GM23338 (cell line): Measurements from ENCODE around the gene SCYGR2. TPM values are rescaled to one million over a fixed set of nuclear protein-coding genes. Genes with fewer than 3 reads are reported as not detected.
A peak's percentile ranks its signal among the peaks of the same experiment; 100 is the strongest.

Source experiments
- ATAC-seq: fragments of 200-7000 bp; cut with Tn5 transposase; 3 replicates; pipeline ENCODE4 v1.9.1; 2020
- DNase-seq: peaks from one replicate; pipeline ENCODE4 v3.0.0-alpha.2; 2015; ENCODE audit warnings: low spot score
- H2AFZ ChIP-seq: fragments of 200-600 bp; sonication (generic); 2 replicates; pipeline ENCODE4 v1.8.0; 2016; ENCODE audit warnings: antibody characterized with exemption, mild to moderate bottlenecking, moderate library complexity
- H3F3A ChIP-seq: fragments of 200-600 bp; sonication (generic); replicated peaks from 2 replicates; pipeline ENCODE4 v1.8.0; 2017; ENCODE audit warnings: antibody characterized with exemption, mixed run types, low read depth
- H3K27ac ChIP-seq: fragments of 200-600 bp; sonication (generic); 2 replicates; pipeline ENCODE4 v1.6.1; 2016; ENCODE audit warnings: low read depth
- H3K27me3 ChIP-seq: fragments of 200-600 bp; sonication (generic); 2 replicates; pipeline ENCODE4 v1.8.0; 2016; ENCODE audit warnings: mild to moderate bottlenecking, mixed run types, moderate library complexity; ENCODE audit not compliant: insufficient read depth
- H3K36me3 ChIP-seq: fragments of 200-600 bp; sonication (generic); 2 replicates; pipeline ENCODE4 v1.8.0; 2016; ENCODE audit warnings: mild to moderate bottlenecking; ENCODE audit not compliant: insufficient read depth
- H3K4me1 ChIP-seq: fragments of 200-600 bp; sonication (generic); 2 replicates; pipeline ENCODE4 v1.8.0; 2016; ENCODE audit warnings: mild to moderate bottlenecking, moderate library complexity; ENCODE audit not compliant: insufficient read depth
- H3K4me2 ChIP-seq: fragments of 200-600 bp; sonication (generic); 2 replicates; pipeline ENCODE4 v1.7.1; 2017; ENCODE audit warnings: mixed run types
- H3K4me3 ChIP-seq: fragments of 200-600 bp; sonication (generic); 2 replicates; pipeline ENCODE4 v1.6.1; 2016; ENCODE audit warnings: mixed run types
- H3K79me2 ChIP-seq: fragments of 200-600 bp; sonication (generic); replicated peaks from 2 replicates; pipeline ENCODE4 v1.8.0; 2017; ENCODE audit warnings: mild to moderate bottlenecking; ENCODE audit not compliant: insufficient read depth
- H3K9me2 ChIP-seq: fragments of 200-600 bp; sonication (generic); 2 replicates; pipeline ENCODE4 v1.8.0; 2017; ENCODE audit not compliant: insufficient read depth
- H4K20me1 ChIP-seq: fragments of 200-600 bp; sonication (generic); replicated peaks from 2 replicates; pipeline ENCODE4 v1.8.0; 2017; ENCODE audit warnings: mild to moderate bottlenecking; ENCODE audit not compliant: insufficient read depth
- H3K27ac Mint-ChIP-seq: 2 replicates; pipeline ENCODE4 v1.8.0; 2020; ENCODE audit warnings: inconsistent platforms, mild to moderate bottlenecking, moderate library complexity, mixed read lengths
- H3K27me3 Mint-ChIP-seq: 3 replicates; pipeline ENCODE4 v1.8.0; 2022; ENCODE audit warnings: low read depth, mild to moderate bottlenecking, moderate library complexity, mixed read lengths, inconsistent platforms; ENCODE audit not compliant: insufficient read depth, poor library complexity
- H3K36me3 Mint-ChIP-seq: 3 replicates; pipeline ENCODE4 v1.8.0; 2021; ENCODE audit warnings: low read depth, mild to moderate bottlenecking, inconsistent platforms, moderate library complexity, mixed read lengths
- H3K4me1 Mint-ChIP-seq: 3 replicates; pipeline ENCODE4 v1.8.0; 2020; ENCODE audit warnings: mild to moderate bottlenecking, inconsistent platforms, mixed read lengths
- H3K4me3 Mint-ChIP-seq: 3 replicates; pipeline ENCODE4 v1.8.0; 2021; ENCODE audit warnings: moderate library complexity, mild to moderate bottlenecking, inconsistent platforms, mixed read lengths
- H3K9me3 Mint-ChIP-seq: 3 replicates; pipeline ENCODE4 v1.8.0; 2020; ENCODE audit warnings: moderate library complexity, mild to moderate bottlenecking, inconsistent platforms, mixed read lengths
- CREB1 ChIP-seq: fragments of 250-450 bp; sonication (Bioruptor Pico); IDR thresholded peaks from 2 replicates; pipeline ENCODE4 v1.5.0; 2020; ENCODE audit warnings: low read depth, mild to moderate bottlenecking, moderate library complexity
- EZH2 ChIP-seq: fragments of 200-600 bp; sonication (generic); IDR thresholded peaks from one replicate; pipeline ENCODE4 v1.8.0; 2017; ENCODE audit warnings: antibody characterized with exemption, mild to moderate bottlenecking, low read depth; ENCODE audit not compliant: unreplicated experiment
- JUNB ChIP-seq: IDR thresholded peaks from one replicate; pipeline ENCODE4 v1.6.1; 2016; ENCODE audit warnings: antibody characterized with exemption; ENCODE audit not compliant: unreplicated experiment
- NANOG ChIP-seq: IDR thresholded peaks from 2 replicates; pipeline ENCODE4 v1.6.1; 2016; ENCODE audit warnings: antibody characterized with exemption, borderline replicate concordance
- ZNF114 ChIP-seq: fragments of 250-450 bp; sonication (Bioruptor Pico); IDR thresholded peaks from 2 replicates; pipeline ENCODE4 v1.5.0; 2020; ENCODE audit warnings: mild to moderate bottlenecking, moderate library complexity
- polyA plus RNA-seq: library from polyadenylated mRNA; unstranded; fragments of >200 nt; fragmentation: Nextera tagmentation; extraction: Ambion mirVana; gene quantifications from 2 replicates; pipeline ENCODE4 v1.2.1, GENCODE V29; 2016
- total RNA-seq: library from RNA; depleted of rRNA; stranded (reverse); fragments of >200 nt; shearing (Covaris generic); gene quantifications from 2 replicates; pipeline ENCODE4 v1.2.3, GENCODE V29; 2014
- TF ChIP-seq, protein P1 (sequence below), 2 experiments: fragments of 200-600 bp in 1 of 2; sonication (generic) in 1 of 2; conservative IDR thresholded peaks; 2 replicates each; pipeline versions ENCODE4 v1.5.1 to v1.6.1; 2016 to 2017; ENCODE audit warnings: antibody characterized with exemption in 2 of 2, low read depth in 2 of 2, mild to moderate bottlenecking in 2 of 2, moderate library complexity in 1 of 2
- TF ChIP-seq, protein P2 (sequence below): IDR thresholded peaks from one replicate; pipeline ENCODE4 v1.6.1; 2018; ENCODE audit warnings: antibody characterized with exemption; ENCODE audit not compliant: unreplicated experiment

The SCYGR2 gene
- total and polyA plus RNA-seq, 2 experiments from 2014 or later, result not detected

DNA sequence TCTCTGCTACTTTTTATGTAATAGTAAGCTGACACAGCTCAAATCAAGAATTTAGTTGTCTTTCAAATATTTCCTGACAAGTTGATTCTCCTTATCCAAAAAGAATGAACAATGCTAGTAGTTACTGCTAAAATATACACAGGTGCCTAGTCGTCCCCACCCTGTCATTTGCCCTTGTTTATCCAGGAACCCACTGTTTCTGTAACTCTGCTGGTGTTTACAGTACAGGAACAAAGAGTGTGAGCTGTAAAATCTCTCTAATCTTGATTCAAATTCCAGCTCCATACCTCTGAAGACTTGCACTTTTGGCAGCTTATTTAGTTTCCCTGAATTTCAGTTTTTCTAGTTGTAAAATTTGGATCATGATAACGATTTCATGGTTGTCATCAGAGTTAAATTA is 21.1 kb upstream of the SCYGR2 start:
- peak overlapping the region; percentile 45; the same call in 1 of the 2 replicates for H2AFZ ChIP-seq
- H3K27ac ChIP-seq, result no peak overlapping the region
- peaks cover 4% of the 10 kb centered on the region; the same call in 1 of the 2 replicates for H3K36me3 ChIP-seq
- TF ChIP-seq EZH2, result no peak
- no peak for TF ChIP-seq CREB1 (CRISPR knock-in tag)
- DNase-seq (no peak), ATAC-seq (no peak)
- no peaks in the 10 kb centered on the region for H3K4me1 ChIP-seq
- H3K79me2 ChIP-seq, result no peaks in the 10 kb centered on the region
- no peaks in the 10 kb centered on the region for H4K20me1 ChIP-seq
- Mint-ChIP-seq H3K4me1 (peaks cover 5% of the 10 kb centered on the region; the same call in 2 of the 3 replicates), H3K27me3 (no peaks in the 10 kb centered on the region), H3K9me3 (peaks cover 9% of the 10 kb centered on the region), H3K4me3 (no peak overlapping the region), H3K36me3 (peaks cover 8% of the 10 kb centered on the region), H3K27ac (no peak overlapping the region)
- no peak overlapping the region for H3K4me3 ChIP-seq
- H3K4me2 ChIP-seq, result no peak overlapping the region
- no peaks in the 10 kb centered on the region for H3K9me2 ChIP-seq
- no peaks in the 10 kb centered on the region for H3F3A ChIP-seq
- H3K27me3 ChIP-seq, result no peaks in the 10 kb centered on the region

DNA sequence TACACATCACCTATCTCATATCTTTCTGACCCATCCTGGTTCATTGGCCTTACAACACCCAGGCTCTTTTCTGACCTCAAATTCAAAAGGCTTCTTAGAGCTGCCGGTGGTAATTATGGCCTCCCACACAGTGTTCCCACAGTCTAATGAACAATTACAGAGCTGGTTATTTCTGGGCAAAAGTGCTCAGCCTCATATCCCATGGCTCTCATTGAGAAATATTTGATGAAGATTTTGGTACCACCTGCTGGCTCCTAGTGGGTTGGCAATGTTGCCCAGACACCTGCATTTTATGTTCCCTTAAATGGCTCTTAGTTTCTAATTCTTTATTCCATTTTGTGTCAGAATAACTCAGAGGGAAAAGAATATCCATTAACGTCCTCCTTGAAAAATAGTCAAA is 20.1 kb upstream of the SCYGR2 start:
- TF ChIP-seq ZNF114 (CRISPR knock-in tag) (no peak), NANOG (no peak), JUNB (no peak)
- TF ChIP-seq, protein P1, sequence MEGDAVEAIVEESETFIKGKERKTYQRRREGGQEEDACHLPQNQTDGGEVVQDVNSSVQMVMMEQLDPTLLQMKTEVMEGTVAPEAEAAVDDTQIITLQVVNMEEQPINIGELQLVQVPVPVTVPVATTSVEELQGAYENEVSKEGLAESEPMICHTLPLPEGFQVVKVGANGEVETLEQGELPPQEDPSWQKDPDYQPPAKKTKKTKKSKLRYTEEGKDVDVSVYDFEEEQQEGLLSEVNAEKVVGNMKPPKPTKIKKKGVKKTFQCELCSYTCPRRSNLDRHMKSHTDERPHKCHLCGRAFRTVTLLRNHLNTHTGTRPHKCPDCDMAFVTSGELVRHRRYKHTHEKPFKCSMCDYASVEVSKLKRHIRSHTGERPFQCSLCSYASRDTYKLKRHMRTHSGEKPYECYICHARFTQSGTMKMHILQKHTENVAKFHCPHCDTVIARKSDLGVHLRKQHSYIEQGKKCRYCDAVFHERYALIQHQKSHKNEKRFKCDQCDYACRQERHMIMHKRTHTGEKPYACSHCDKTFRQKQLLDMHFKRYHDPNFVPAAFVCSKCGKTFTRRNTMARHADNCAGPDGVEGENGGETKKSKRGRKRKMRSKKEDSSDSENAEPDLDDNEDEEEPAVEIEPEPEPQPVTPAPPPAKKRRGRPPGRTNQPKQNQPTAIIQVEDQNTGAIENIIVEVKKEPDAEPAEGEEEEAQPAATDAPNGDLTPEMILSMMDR (conservative IDR thresholded peaks at IDR 0.05; ENCODE audit: low read depth in 2 of 2), result 0 out of 4 replicates have a peak, but pooled peaks of 1 of the 2 experiments have one; percentile 7
- TF ChIP-seq, protein P2, sequence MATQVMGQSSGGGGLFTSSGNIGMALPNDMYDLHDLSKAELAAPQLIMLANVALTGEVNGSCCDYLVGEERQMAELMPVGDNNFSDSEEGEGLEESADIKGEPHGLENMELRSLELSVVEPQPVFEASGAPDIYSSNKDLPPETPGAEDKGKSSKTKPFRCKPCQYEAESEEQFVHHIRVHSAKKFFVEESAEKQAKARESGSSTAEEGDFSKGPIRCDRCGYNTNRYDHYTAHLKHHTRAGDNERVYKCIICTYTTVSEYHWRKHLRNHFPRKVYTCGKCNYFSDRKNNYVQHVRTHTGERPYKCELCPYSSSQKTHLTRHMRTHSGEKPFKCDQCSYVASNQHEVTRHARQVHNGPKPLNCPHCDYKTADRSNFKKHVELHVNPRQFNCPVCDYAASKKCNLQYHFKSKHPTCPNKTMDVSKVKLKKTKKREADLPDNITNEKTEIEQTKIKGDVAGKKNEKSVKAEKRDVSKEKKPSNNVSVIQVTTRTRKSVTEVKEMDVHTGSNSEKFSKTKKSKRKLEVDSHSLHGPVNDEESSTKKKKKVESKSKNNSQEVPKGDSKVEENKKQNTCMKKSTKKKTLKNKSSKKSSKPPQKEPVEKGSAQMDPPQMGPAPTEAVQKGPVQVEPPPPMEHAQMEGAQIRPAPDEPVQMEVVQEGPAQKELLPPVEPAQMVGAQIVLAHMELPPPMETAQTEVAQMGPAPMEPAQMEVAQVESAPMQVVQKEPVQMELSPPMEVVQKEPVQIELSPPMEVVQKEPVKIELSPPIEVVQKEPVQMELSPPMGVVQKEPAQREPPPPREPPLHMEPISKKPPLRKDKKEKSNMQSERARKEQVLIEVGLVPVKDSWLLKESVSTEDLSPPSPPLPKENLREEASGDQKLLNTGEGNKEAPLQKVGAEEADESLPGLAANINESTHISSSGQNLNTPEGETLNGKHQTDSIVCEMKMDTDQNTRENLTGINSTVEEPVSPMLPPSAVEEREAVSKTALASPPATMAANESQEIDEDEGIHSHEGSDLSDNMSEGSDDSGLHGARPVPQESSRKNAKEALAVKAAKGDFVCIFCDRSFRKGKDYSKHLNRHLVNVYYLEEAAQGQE, result no peak
- Histone ChIP-seq H3K9me2 (no peaks in the 10 kb centered on the region), H3K4me1 (no peaks in the 10 kb centered on the region), H3K36me3 (peaks cover 4% of the 10 kb centered on the region; the same call in 1 of the 2 replicates), H3F3A (no peaks in the 10 kb centered on the region), H4K20me1 (no peaks in the 10 kb centered on the region), H3K4me3 (no peak overlapping the region), H3K27me3 (no peaks in the 10 kb centered on the region), H3K79me2 (no peaks in the 10 kb centered on the region), H2AFZ (no peak overlapping the region), H3K27ac (no peak overlapping the region), H3K4me2 (no peak overlapping the region)
- Mint-ChIP-seq H3K9me3 (peaks cover 13% of the 10 kb centered on the region), H3K36me3 (peaks cover 12% of the 10 kb centered on the region), H3K4me3 (no peak overlapping the region), H3K4me1 (peaks cover 5% of the 10 kb centered on the region; the same call in 2 of the 3 replicates), H3K27ac (no peak overlapping the region), H3K27me3 (no peaks in the 10 kb centered on the region)
- no peak for DNase-seq
- no peak for ATAC-seq
